GM19372 (cell line): Measurements from ENCODE around the gene KCTD3.
A peak's percentile ranks its signal among the peaks of the same experiment; 100 is the strongest.

Source experiments
- ATAC-seq: cut with Tn5 transposase; IDR thresholded peaks from one replicate; pipeline ENCODE4 v1.9.1; 2021; ENCODE audit warnings: mild to moderate bottlenecking, low read depth, moderate library complexity; ENCODE audit not compliant: unreplicated experiment

Gene KCTD3

GRCh38 chr1:215555531-215555930 lies 11.6 kb upstream of the KCTD3 start:
- no peak for ATAC-seq

DNA sequence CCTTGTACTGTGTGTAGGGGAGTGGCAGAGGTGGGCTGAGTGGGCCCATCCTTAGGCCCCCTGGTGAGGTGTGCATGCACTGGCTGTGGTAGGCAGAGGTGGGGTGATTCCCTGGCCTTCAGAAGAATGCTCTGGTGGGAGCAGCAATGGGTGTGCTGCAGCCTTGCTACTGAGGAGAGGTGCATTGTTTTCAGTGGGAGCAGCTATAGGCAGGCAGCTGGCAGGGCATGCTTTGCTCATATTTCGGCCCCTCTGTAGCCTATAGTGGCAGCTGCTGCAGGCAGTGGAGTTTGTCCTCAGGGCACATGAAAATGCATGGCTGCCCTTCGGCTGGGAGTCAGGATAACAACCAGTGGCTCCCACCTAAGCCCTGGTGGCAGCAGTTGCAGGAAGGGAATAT lies 10.1 kb upstream of the KCTD3 start:
- ATAC-seq: no peak

DNA sequence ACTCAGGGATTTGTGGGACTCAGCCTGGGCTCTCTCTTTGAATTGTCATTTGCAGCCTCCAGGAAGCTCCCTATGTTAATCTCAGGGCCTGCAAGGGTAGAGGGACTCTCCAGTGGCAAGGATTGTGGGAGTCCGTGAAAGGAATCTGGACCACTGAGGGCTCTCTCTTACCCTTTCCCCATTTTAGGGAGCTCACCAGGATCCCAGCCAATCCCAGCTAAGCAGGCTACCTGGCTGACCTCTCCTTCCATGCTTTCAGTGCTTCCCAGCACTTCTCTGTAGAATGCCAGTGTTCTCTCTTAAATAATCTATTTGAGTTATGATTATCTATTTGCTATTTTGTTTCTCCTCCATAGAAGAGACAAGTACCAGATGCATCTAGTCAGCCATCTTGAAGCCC lies 9.6 kb upstream of the KCTD3 start:
- ATAC-seq: no peak

DNA sequence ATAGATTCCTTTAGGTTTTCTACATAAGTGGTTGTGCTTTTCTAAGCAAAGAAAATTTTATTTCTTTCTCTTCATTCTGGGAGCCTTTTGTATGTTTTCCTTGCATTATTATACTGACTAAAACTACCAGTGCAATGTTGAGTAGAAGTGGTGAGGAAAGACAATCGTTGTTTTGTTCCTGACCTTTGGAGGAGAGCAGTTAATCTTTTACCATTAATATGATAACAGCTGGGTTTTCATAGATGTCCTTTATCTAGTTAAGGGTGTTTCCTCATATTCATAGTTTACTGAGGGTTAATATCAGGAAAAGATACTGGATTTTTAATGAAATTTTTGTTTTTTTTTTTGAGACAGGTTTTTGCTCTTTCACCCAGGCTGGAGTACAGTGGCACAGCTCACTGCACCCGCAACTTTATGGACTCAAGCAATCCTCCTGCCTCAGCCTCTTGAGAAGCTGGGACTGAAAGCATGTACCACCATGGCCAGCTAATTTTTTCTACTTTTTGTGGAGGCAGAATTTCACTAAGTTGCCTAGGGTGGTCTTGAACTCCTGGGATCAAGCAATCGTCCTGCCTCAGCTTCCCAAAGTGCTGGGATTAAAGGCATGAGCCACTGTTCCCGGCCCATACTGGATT lies 9.0 kb upstream of the KCTD3 start:
- no peak for ATAC-seq

DNA sequence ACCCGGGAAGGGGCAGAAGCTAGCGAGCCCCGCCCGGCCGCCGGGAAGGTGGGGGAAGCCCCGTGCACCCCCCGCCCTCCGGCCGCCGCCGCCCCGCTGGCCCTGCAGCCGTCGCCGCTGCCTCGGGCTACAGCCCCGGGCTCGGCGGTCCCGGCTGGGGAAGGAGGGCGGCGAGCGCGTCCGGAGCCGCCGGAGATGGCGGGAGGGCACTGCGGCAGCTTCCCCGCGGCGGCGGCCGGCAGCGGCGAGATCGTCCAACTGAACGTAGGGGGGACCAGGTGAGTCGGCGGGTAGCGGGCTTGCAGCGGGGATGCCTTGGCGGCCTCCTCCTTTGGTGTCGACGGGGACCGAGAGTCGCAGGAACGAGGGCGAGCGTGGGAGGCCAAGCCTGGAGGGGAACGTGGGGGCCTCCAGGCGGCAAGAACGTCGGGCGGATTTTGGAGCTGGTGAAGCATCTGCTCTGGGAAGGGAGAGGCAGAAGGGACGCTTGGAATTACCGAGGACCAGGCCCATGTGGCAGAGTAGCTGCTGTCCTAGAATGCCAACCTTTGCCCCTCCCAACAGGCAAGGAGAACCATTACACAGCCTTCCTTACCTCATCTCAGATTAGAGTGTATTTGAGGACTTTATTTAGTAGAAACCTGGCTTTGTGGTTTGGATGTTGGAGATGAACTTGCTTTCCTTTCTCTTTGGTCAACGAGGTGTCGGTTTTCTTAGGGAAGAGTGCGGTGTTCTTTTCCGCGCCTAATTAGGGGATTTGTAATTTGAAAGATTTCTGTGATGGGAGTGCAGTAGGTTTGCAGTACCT lies 591 bp downstream of the KCTD3 start:
- ATAC-seq: peak; percentile 59

GRCh38 chr1:215568299-215568692 lies 1.2 kb downstream of the KCTD3 start:
- no peak for ATAC-seq

DNA sequence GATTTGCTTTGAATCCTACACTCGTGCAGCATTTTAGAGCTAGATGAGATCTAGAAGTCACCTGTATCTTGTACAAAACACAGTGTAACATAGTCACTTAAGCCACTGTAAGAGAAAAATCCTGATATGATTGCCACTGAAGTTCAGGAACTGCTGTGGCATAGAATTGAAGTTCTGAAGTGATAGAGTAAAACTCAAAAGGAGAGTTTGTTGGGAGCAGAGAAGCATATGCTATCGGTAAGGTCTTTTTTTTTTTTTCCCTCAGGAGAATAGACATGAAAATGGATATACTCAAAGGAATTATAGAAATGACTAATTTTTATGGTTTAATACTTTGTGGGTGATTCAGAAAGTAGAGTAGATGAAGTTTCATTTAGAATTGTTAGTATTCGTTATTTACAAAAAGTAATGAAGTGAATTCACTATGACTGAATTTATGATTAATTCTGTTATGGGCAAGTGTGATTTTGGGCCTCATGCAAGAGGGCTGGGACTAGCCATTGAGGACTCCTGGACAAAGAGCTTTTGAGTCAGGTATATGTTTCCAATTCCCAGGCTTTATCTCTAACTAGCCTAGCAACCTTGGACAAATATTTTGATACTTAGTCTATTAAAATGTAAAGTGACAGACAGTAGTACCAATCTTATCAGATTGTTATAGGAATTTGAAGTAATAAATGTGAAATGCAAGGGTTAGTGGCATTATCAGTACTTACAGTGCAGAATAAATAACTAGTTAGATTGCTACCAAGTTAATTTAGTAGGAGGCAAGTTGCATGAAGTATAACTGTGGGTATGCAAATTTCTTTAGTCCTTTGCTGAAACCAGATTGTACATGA lies 3.1 kb downstream of the KCTD3 start:
- ATAC-seq: no peak

DNA sequence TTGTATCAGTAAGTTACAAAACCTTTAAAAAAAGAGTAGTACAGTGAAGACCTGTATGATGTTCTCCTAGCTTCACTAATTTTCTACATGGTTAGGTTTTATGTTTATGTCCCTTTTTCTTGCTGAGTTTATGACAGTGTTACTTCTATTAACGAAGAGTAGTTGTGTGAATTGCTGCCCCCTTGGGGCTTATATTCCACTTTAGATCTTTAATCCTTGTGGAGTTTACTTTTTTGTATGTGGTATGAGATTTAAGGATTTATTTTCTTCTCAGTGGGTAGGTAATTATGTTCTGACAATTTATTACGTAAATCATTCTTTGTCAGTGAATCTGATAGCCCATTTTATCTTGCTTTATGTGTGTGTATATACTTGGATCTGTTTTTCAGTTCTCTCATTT lies 14.8 kb downstream of the KCTD3 start:
- no peak for ATAC-seq

- ATAC-seq: no peak
These were observed 16.2 kb downstream of the KCTD3 start for GRCh38 chr1:215583185-215583749.

- peak; percentile 71 for ATAC-seq
These were observed 17.3 kb downstream of the KCTD3 start for GRCh38 chr1:215584389-215584788.

- ATAC-seq: no peak
These were observed 22.7 kb downstream of the KCTD3 start for GRCh38 chr1:215589650-215590435.

- ATAC-seq: no peak
These were observed 23.8 kb downstream of the KCTD3 start for GRCh38 chr1:215590779-215591491.

DNA sequence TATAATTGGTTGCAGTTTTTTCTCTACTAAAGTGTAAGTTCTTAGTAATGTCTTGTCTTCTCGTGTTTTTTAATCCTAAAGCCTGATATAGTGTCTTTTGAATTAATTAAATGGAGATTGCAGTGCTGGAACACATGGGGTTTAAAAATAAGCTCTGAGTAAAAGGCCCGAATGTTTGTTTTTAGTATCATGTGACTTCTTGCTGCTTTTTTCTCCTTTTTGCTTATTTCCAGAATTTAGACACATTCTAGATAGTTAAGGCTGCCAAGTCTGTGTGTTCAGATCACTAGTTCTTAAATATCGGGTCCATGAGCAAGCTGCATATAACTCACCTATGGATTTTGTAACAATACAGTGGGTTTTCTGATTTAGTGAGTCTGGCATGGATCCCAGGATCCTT lies 27.5 kb downstream of the KCTD3 start:
- no peak for ATAC-seq

- no peak for ATAC-seq
These were observed 28.1 kb downstream of the KCTD3 start for GRCh38 chr1:215595231-215595630.

DNA sequence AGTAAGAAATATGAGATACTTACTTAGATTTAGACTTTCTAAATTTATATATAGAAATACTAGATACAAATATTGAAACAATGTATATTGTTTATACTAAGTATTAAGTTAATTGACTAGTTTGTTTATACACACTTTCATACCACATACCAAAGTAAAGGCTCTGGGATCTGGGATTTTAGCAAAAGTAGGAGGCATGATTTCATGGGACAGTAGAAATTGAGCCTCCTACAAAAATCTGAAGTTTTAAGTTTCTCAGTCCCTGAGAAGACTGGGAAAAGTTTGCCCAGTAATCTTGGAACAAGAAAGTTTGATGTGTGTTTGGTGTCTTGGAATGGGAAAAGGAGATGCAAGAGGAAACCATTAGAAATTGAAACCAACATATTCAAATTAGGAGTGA lies 30.9 kb downstream of the KCTD3 start:
- ATAC-seq: no peak

GRCh38 chr1:215599418-215600074 lies 32.4 kb downstream of the KCTD3 start:
- no peak for ATAC-seq

- ATAC-seq: no peak
These were observed 33.2 kb downstream of the KCTD3 start for GRCh38 chr1:215600258-215600792.

DNA sequence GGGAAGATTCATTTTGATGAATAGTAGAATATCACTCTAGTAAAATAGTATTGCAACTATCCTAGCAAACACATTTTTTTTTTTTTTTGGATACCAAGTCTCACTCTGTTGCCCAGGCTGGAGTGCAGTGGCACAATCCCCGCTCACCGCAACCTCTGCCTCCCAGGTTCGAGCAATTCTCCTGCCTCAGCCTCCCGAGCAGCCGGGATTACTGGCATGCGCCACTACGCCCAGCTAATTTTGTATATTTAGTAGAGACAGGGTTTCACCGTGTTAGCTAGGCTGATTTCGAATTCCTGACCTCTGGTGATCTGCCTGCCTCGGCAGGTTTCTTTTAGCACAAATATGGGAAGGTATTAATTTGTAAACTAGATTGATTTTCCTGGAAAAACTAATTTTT lies 33.8 kb downstream of the KCTD3 start:
- ATAC-seq: no peak

DNA sequence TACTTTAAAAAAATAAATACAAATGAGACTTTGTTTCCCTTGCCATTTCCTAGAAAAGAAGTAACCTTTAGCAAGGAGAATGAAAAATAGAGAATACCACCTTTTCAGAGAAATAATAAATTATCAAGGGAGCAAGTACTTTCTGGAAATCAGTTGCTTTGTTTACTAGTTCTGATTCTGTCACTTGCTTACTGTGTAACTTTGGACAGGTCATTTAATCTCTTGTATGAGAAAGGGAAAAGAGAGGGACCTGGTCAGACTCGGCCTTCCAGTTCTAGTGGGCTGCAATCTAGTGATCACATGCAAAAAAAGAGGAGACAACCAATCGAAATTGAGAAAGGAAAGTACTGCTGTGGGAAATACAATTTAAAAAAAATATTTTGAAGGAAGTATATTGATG lies 34.2 kb downstream of the KCTD3 start:
- no peak for ATAC-seq
